Endothelial cell of umbilical vein (primary cell): Measurements from ENCODE around the gene GPR18. TPM values are rescaled to one million over a fixed set of nuclear protein-coding genes. Genes with fewer than 3 reads are reported as not detected.

Experiments
- BruUV-seq: library from RNA; stranded (reverse); fragments of 400-500 nt; replicated peaks from 2 replicates; lab custom pipeline; 2021; lab: Mats Ljungman, UMichigan
- CTCF ChIA-PET: fragments of 300-600, 350-600 bp; sonication (Branson Sonifier 250); formaldehyde crosslinking; loops from one replicate; lab custom pipeline; 2021; ENCODE audit warnings: antibody characterized with exemption, inconsistent platforms; lab: Charles Lee
- POLR2A ChIA-PET: fragments of 300-600, 350-600 bp; sonication (Branson Sonifier 250); formaldehyde crosslinking; loops from one replicate; lab custom pipeline; 2021; ENCODE audit warnings: antibody characterized with exemption, inconsistent platforms; lab: Charles Lee
- DNase-seq: peaks from one replicate; pipeline ENCODE4 v3.0.0-alpha.2; 2011; ENCODE audit warnings: low read depth, low spot score
- FAIRE-seq: peaks from 2 replicates; lab custom pipeline; 2011; peaks lifted over from hg19 to GRCh38; lab: Jason Lieb, UNC
- H2AFZ ChIP-seq: 2 replicates; pipeline ENCODE4 v1.6.0; 2012; ENCODE audit warnings: low read depth, low read length, control low read depth, inconsistent platforms
- H3K27ac ChIP-seq: 2 replicates; pipeline ENCODE4 v1.5.1; 2011; ENCODE audit warnings: low read depth, mild to moderate bottlenecking, control low read depth, low read length, moderate library complexity; ENCODE audit not compliant: insufficient read depth
- H3K27me3 ChIP-seq, 2 experiments: 2 replicates each; pipeline versions ENCODE4 v1.6.0 to v1.6.1; 2011; ENCODE audit warnings: low read length in 2 of 2, mixed read lengths in 1 of 2; ENCODE audit not compliant: control insufficient read depth in 2 of 2, insufficient read depth in 2 of 2
- H3K36me3 ChIP-seq, 2 experiments: 2 replicates in 1 of 2; 3 replicates in 1 of 2; pipeline ENCODE4 v1.5.1; 2011; ENCODE audit warnings: low read length in 2 of 2, mild to moderate bottlenecking in 1 of 2, moderate library complexity in 1 of 2; ENCODE audit not compliant: control insufficient read depth in 2 of 2, insufficient read depth in 2 of 2; ENCODE audit errors: extremely low read depth in 1 of 2
- H3K4me1 ChIP-seq: 3 replicates; pipeline ENCODE4 v1.5.1; 2011; ENCODE audit warnings: mild to moderate bottlenecking, low read length; ENCODE audit not compliant: control insufficient read depth, insufficient read depth; ENCODE audit errors: extremely low read depth
- H3K4me2 ChIP-seq: 2 replicates; pipeline ENCODE4 v1.6.1; 2011; ENCODE audit warnings: low read length, control low read depth, mixed read lengths; ENCODE audit not compliant: insufficient read depth
- H3K4me3 ChIP-seq, 3 experiments: fragments of 200-600 bp in 1 of 3; sonication (generic), shearing (Covaris generic) in 1 of 3; replicated peaks in 1 of 3; 2 replicates each; pipeline ENCODE4 v1.5.1; 2011 to 2016; ENCODE audit warnings: control low read depth in 3 of 3, low read length in 3 of 3, mild to moderate bottlenecking in 2 of 3, inconsistent platforms in 1 of 3, low read depth in 1 of 3, moderate library complexity in 1 of 3; ENCODE audit not compliant: insufficient read depth in 1 of 3
- H3K79me2 ChIP-seq: 2 replicates; pipeline ENCODE4 v1.6.0; 2012; ENCODE audit warnings: low read length, inconsistent platforms; ENCODE audit not compliant: control insufficient read depth, insufficient read depth
- H3K9ac ChIP-seq: replicated peaks from 2 replicates; pipeline ENCODE3; 2011; ENCODE audit warnings: low read length, control low read depth; ENCODE audit not compliant: insufficient read depth; ENCODE audit errors: extremely low read depth
- H3K9me1 ChIP-seq: replicated peaks from 3 replicates; pipeline ENCODE4 v1.6.0; 2011; ENCODE audit warnings: mild to moderate bottlenecking, low read length; ENCODE audit not compliant: control insufficient read depth, insufficient read depth; ENCODE audit errors: extremely low read depth
- H3K9me3 ChIP-seq: replicated peaks from 2 replicates; pipeline ENCODE4 v1.5.1; 2012; ENCODE audit warnings: low read length, inconsistent platforms; ENCODE audit not compliant: control insufficient read depth, insufficient read depth
- H4K20me1 ChIP-seq: replicated peaks from 2 replicates; pipeline ENCODE3; 2011; ENCODE audit warnings: mild to moderate bottlenecking, low read length; ENCODE audit not compliant: control insufficient read depth, insufficient read depth; ENCODE audit errors: extremely low read depth
- CTCF ChIP-seq, 2 donors: IDR thresholded peaks; 1 replicate in 1 of 2; 2 replicates in 1 of 2; pipeline ENCODE4 v1.5.1; 2011; ENCODE audit warnings: low read length in 2 of 2, mild to moderate bottlenecking in 2 of 2, moderate library complexity in 2 of 2, control low read depth in 1 of 2, inconsistent platforms in 1 of 2, low read depth in 1 of 2; ENCODE audit not compliant: insufficient read depth in 1 of 2; ENCODE audit errors: extremely low read depth in 1 of 2
- EZH2 ChIP-seq: IDR thresholded peaks from 2 replicates; pipeline ENCODE4 v1.6.1; 2012; ENCODE audit warnings: borderline replicate concordance, low read depth, mild to moderate bottlenecking, moderate library complexity, low read length, inconsistent platforms; ENCODE audit not compliant: severe bottlenecking
- FOS ChIP-seq: IDR thresholded peaks from 2 replicates; pipeline ENCODE4 v1.6.1; 2011; ENCODE audit warnings: mild to moderate bottlenecking, low read length, moderate library complexity, borderline replicate concordance; ENCODE audit not compliant: insufficient read depth
- GATA2 ChIP-seq: IDR thresholded peaks from 2 replicates; pipeline ENCODE4 v1.7.0; 2011; ENCODE audit warnings: low read depth, mild to moderate bottlenecking, moderate library complexity, mixed read lengths, low read length; ENCODE audit not compliant: insufficient read length, insufficient read depth
- JUN ChIP-seq: IDR thresholded peaks from 2 replicates; pipeline ENCODE4 v1.6.1; 2011; ENCODE audit warnings: borderline replicate concordance, low read depth; ENCODE audit not compliant: insufficient read length, insufficient read depth
- MAX ChIP-seq: IDR thresholded peaks from 2 replicates; pipeline ENCODE4 v1.6.1; 2011; ENCODE audit not compliant: insufficient read depth, insufficient read length
- MYC ChIP-seq: IDR thresholded peaks from one replicate; pipeline ENCODE4 v1.6.1; 2011; ENCODE audit warnings: mild to moderate bottlenecking, low read depth, low read length
- POLR2A ChIP-seq: IDR thresholded peaks from 2 replicates; pipeline ENCODE4 v1.6.1; 2012; ENCODE audit warnings: low read depth, mild to moderate bottlenecking, control low read depth, low read length
- POLR2AphosphoS5 ChIP-seq: IDR thresholded peaks from 2 replicates; pipeline ENCODE4 v1.6.1; 2012; ENCODE audit warnings: low read depth, mild to moderate bottlenecking, control low read depth, low read length, moderate library complexity; ENCODE audit not compliant: insufficient read depth
- dilution Hi-C: fragments of 300-500 bp; cut with MboI; formaldehyde crosslinking; loops from one replicate; pipeline ENCODE4 v1.15.0; 2019; ENCODE audit warnings: low sequenced_read_pairs; ENCODE audit not compliant: extremely low pct_ligation_motif_present
- intact Hi-C: fragments of 100-400 bp; cut with micrococcal nuclease; formaldehyde crosslinking; loops from one replicate; pipeline ENCODE4 v1.10.0; 2022
- polyA plus RNA-seq, 4 experiments: library from polyadenylated mRNA; depleted of rRNA in 3 of 4; stranded (reverse) in 3 of 4; unstranded in 1 of 4; fragments of >200 nt; gene quantifications; 2 replicates each; pipeline versions ENCODE4 v1.2.1 to v1.2.3, GENCODE V29; 2011 to 2012; ENCODE audit warnings: missing spikeins in 1 of 4
- total RNA-seq: library from RNA; stranded (reverse); gene quantifications from 2 replicates; pipeline ENCODE4 v1.2.3, GENCODE V29; 2021

GPR18 gene
- total and polyA plus RNA-seq, 2 donors (not counting 3 experiments of a cell fraction or from before 2014, with no cell fraction given) = not detected

DNA sequence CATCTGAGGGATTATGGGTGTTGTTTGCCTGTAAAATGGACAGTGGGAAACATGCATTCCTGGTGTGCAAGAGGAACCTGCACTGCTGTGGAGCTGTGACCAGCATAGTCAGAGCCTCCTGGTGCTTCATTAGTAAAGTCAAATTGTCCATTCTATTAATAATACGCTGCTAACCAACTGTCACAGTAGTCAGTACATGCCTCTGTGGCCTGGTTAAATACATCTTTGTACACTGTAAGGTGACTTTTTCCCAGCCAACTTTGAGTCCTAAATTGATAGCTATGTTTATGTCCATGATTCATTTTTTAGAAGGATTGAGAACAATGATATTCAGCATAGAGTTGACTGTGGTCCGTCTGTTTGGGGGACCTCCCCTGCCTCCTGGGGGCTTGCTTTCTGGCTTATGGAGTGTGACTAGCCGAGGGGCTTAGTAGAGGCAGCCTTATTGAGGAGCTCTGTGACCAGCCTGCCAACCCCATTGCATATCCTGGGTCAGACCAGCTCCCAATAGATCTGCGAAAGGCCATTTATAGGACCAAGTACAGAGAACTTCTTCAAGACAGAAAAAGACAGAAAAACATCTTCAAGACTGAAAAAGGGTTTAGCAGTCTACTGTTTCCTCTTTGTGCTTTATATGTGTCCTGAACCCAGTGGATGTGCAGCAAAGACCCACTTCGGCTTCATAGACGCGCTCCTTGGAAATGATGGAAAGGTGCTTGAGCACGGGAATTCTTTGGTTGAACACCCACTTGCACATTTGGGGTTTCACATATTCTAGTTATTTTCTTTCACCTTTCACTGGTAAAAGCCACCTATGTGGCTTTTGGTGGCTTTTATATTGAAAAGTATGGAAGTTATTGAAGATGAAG, 44.7 kb upstream of the GPR18 start:
- H3K27me3 ChIP-seq = no peaks in the 10 kb centered on the region
- no TSS peak for BruUV-seq
- H3K4me1 ChIP-seq = peaks cover 10% of the 10 kb centered on the region
- no peak overlapping the region for H3K4me3 ChIP-seq
- no peak overlapping the region for H3K27ac ChIP-seq
- dilution Hi-C loops (no loop called here), intact Hi-C loops (no loop called here)
- H4K20me1 ChIP-seq = no peaks in the 10 kb centered on the region
- H3K9ac ChIP-seq = no peak overlapping the region
- no peak overlapping the region for H3K4me2 ChIP-seq
- H3K9me1 ChIP-seq = no peaks in the 10 kb centered on the region
- H2AFZ ChIP-seq = no peak overlapping the region
- H3K79me2 ChIP-seq = no peaks in the 10 kb centered on the region
- ChIA-PET CTCF (interaction anchor here (1.0 to 1.2 kb wide), 2 partner anchors 10 to 33 kb away, joined by 3 to 4 read pairs; no protein-coding TSS in a partner anchor), POLR2A (no interaction called here)
- no peak for TF ChIP-seq POLR2A
- no peak for TF ChIP-seq GATA2
- no peak for TF ChIP-seq MAX
- no peak for TF ChIP-seq MYC
- no peak for TF ChIP-seq JUN
- TF ChIP-seq EZH2 = no peak
- no peak for TF ChIP-seq FOS
- no peak for TF ChIP-seq POLR2AphosphoS5
- no peak for TF ChIP-seq CTCF (IDR thresholded peaks at IDR 0.05; ENCODE audit: extremely low read depth in 1 of 2, insufficient read depth in 1 of 2, low read depth in 1 of 2, low read length in 2 of 2)
- H3K9me3 ChIP-seq = no peaks in the 10 kb centered on the region
- DNase-seq (no peak), FAIRE-seq (no peak)
- H3K36me3 ChIP-seq = no peaks in the 10 kb centered on the region
